Measurements from ENCODE around the gene ESRRA. TPM values are rescaled to one million over a fixed set of nuclear protein-coding genes. Genes with fewer than 3 reads are reported as not detected.

The ESRRA gene
- total and polyA plus RNA-seq, 2 of the 13 experiments (the other 11 are each of a cell fraction or from before 2014, with no cell fraction given) = 18.1 to 36.3 TPM

GRCh38 chr11:64305691-64306562 is 603 bp downstream of the ESRRA start (continued):
- TF ChIP-seq IKZF4 (CRISPR knock-in tag; IDR thresholded peaks at IDR 0.05; ENCODE audit: borderline replicate concordance, low read depth, not compliant biosample characterization) (peak; percentile 63), GABPA (IDR thresholded peaks at IDR 0.05; ENCODE audit: low read depth, low read length) (no peak), GABPA (CRISPR knock-in tag; IDR thresholded peaks at IDR 0.05; ENCODE audit: low read depth) (peak; percentile 80), ZNF350 (CRISPR knock-in tag; IDR thresholded peaks at IDR 0.05; ENCODE audit: borderline replicate concordance, low read depth) (peak; percentile 46; the same call in 1 of the 2 replicates), ZBTB38 (CRISPR knock-in tag; IDR thresholded peaks at IDR 0.05) (peak; percentile 32; the same call in 1 of the 2 replicates), HNRNPK (IDR thresholded peaks at IDR 0.05; ENCODE audit: low read depth, low read length, poor library complexity, severe bottlenecking) (no peak), ZNF777 (CRISPR knock-in tag; IDR thresholded peaks at IDR 0.05) (peak; percentile 43; the same call in 1 of the 2 replicates), MLLT10 (CRISPR knock-in tag; IDR thresholded peaks at IDR 0.05) (no peak), ZBTB33 (CRISPR knock-in tag; IDR thresholded peaks at IDR 0.05) (0 out of 2 replicates have a peak, but pooled peaks have one; percentile 5), ZNF629 (CRISPR knock-in tag; conservative IDR thresholded peaks at IDR 0.05) (0 out of 2 replicates have a peak, but pooled peaks have one; percentile 5), SP2 (CRISPR knock-in tag; IDR thresholded peaks at IDR 0.05) (peak; percentile 38; the same call in 1 of the 2 replicates), ASH2L (IDR thresholded peaks at IDR 0.05; ENCODE audit: insufficient read length, low read depth, low read length) (peak; percentile 29), SP1 (IDR thresholded peaks at IDR 0.05) (no peak), SP1 (CRISPR knock-in tag; IDR thresholded peaks at IDR 0.05) (0 out of 2 replicates have a peak, but pooled peaks have one; percentile 9), MED8 (CRISPR knock-in tag; IDR thresholded peaks at IDR 0.05; ENCODE audit: insufficient replicate concordance) (peak; percentile 63), ZNF572 (CRISPR knock-in tag; IDR thresholded peaks at IDR 0.05) (peak; percentile 34; the same call in 1 of the 2 replicates), ZNF768 (CRISPR knock-in tag; IDR thresholded peaks at IDR 0.05) (0 out of 2 replicates have a peak, but pooled peaks have one; percentile 10), ZNF720 (CRISPR knock-in tag; IDR thresholded peaks at IDR 0.05) (no peak), SALL1 (CRISPR knock-in tag; IDR thresholded peaks at IDR 0.05) (peak; percentile 34; the same call in 1 of the 2 replicates), NR2F6 (IDR thresholded peaks at IDR 0.05) (peak; percentile 96), NR2F6 (CRISPR knock-in tag; IDR thresholded peaks at IDR 0.05) (peak; percentile 97), MNT (IDR thresholded peaks at IDR 0.05) (peak; percentile 2), POLR2G (IDR thresholded peaks at IDR 0.05; ENCODE audit: low read depth, low read length) (peak; percentile 81), ZNF605 (CRISPR knock-in tag; IDR thresholded peaks at IDR 0.05) (peak; percentile 58; the same call in 1 of the 2 replicates), HMGXB4 (CRISPR knock-in tag; IDR thresholded peaks at IDR 0.05; ENCODE audit: borderline replicate concordance in 1 of 2, low read depth in 1 of 2) (peak; percentile 87 to 89; a peak in 3 of 4 replicates)
